K562 (cell line): ENCODE results near the gene ZKSCAN5. TPM values are rescaled to one million over a fixed set of nuclear protein-coding genes. Genes with fewer than 3 reads are reported as not detected.

Experiments
- BCL6 ChIP-seq: fragments of 250-450 bp; sonication (Bioruptor Pico); IDR thresholded peaks from 2 replicates; pipeline ENCODE4 v1.4.0; 2020
- CREM ChIP-seq: IDR thresholded peaks from 2 replicates; pipeline ENCODE4 v1.6.1; 2014; ENCODE audit warnings: antibody characterized with exemption, low read depth
- CUX1 ChIP-seq: fragments of 200-800 bp; sonication (Bioruptor generic); IDR thresholded peaks from 2 replicates; pipeline ENCODE4 v1.6.1; 2016; ENCODE audit warnings: missing genetic modification characterization, missing compliant biosample characterization
- EHMT2 ChIP-seq: fragments of 450-650 bp; IDR thresholded peaks from 2 replicates; pipeline ENCODE4 v1.6.1; 2018; ENCODE audit warnings: antibody characterized with exemption
- EP300 ChIP-seq: IDR thresholded peaks from 2 replicates; pipeline ENCODE4 v1.6.1; 2012; ENCODE audit warnings: low read length, improper control_type of control experiment
- ETV1 ChIP-seq: fragments of 450-650 bp; conservative IDR thresholded peaks from 2 replicates; pipeline ENCODE4 v1.6.1; 2016; ENCODE audit warnings: missing genetic modification characterization, control low read depth, low read depth, missing compliant biosample characterization
- FOXK2 ChIP-seq, 2 experiments: fragments of 450-650 bp; IDR thresholded peaks in 1 of 2; conservative IDR thresholded peaks in 1 of 2; 2 replicates each; pipeline ENCODE4 v1.6.1; 2016; ENCODE audit warnings: low read depth in 2 of 2, mild to moderate bottlenecking in 1 of 2
- GTF2F1 ChIP-seq: IDR thresholded peaks from 2 replicates; pipeline ENCODE4 v1.6.1; 2011; ENCODE audit warnings: low read depth, low read length, improper control_type of control experiment
- LEF1 ChIP-seq: fragments of 450-650 bp; IDR thresholded peaks from 2 replicates; pipeline ENCODE4 v1.6.1; 2016; ENCODE audit warnings: mild to moderate bottlenecking
- NCOA1 ChIP-seq: fragments of 450-650 bp; IDR thresholded peaks from 2 replicates; pipeline ENCODE4 v1.6.1; 2016; ENCODE audit warnings: low read depth
- POLR2A ChIP-seq: fragments of 450-650 bp; conservative IDR thresholded peaks from 2 replicates; pipeline ENCODE4 v1.6.1; 2016
- PURB ChIP-seq: sonication (generic); formaldehyde crosslinking; IDR thresholded peaks from 2 replicates; pipeline ENCODE4 v1.9.0; 2021; ENCODE audit warnings: low read depth, mild to moderate bottlenecking, missing genetic modification reagents
- RREB1 ChIP-seq: fragments of 250-450 bp; sonication (Bioruptor Pico); IDR thresholded peaks from 2 replicates; pipeline ENCODE4 v1.4.0; 2020
- RUNX1 ChIP-seq: sonication (generic); IDR thresholded peaks from 2 replicates; pipeline ENCODE4 v1.6.1; 2016; ENCODE audit warnings: antibody characterized with exemption, low read depth
- ZNF124 ChIP-seq: sonication (generic); formaldehyde crosslinking; IDR thresholded peaks from 2 replicates; pipeline ENCODE4 v1.8.1; 2022; ENCODE audit warnings: missing genetic modification reagents
- ZNF146 ChIP-seq: IDR thresholded peaks from one replicate; pipeline ENCODE4 v1.6.1; 2018; ENCODE audit warnings: missing compliant biosample characterization; ENCODE audit not compliant: unreplicated experiment
- ZNF197 ChIP-seq: fragments of 200-800 bp; sonication (Bioruptor generic); IDR thresholded peaks from 2 replicates; pipeline ENCODE4 v1.6.1; 2016; ENCODE audit warnings: low read depth, missing genetic modification characterization, missing compliant biosample characterization
- ZNF24 ChIP-seq: fragments of 450-650 bp; IDR thresholded peaks from 2 replicates; pipeline ENCODE4 v1.6.1; 2016
- ZNF280A ChIP-seq: fragments of 450-650 bp; IDR thresholded peaks from 2 replicates; pipeline ENCODE4 v1.6.1; 2018; ENCODE audit warnings: mild to moderate bottlenecking, low read depth; ENCODE audit not compliant: partially characterized antibody
- ZNF589 ChIP-seq: fragments of 200-800 bp; sonication (Bioruptor generic); IDR thresholded peaks from 2 replicates; pipeline ENCODE4 v1.6.1; 2016; ENCODE audit warnings: low read depth, missing genetic modification characterization, missing compliant biosample characterization
- polyA plus RNA-seq, 8 experiments: library from polyadenylated mRNA; depleted of rRNA in 4 of 8; stranded (reverse) in 5 of 8; unstranded in 3 of 8; fragments of >200 nt; fragmentation: Nextera tagmentation in 2 of 8; fragmentation: Illumina TruSeq in 1 of 8; extraction: Ambion mirVana in 2 of 8; extraction: Trizol in 1 of 8; gene quantifications; 2 replicates each; pipeline versions ENCODE4 v1.2.1 to v1.2.3, GENCODE V29; 2011 to 2014; ENCODE audit warnings: inconsistent platforms in 1 of 8, missing spikeins in 1 of 8
- total RNA-seq, 7 experiments: library from RNA; depleted of rRNA in 6 of 7; stranded (reverse); fragments of >200 nt in 6 of 7; fragmentation: Illumina TruSeq in 2 of 7; extraction: Trizol in 2 of 7; gene quantifications; 2 replicates each; pipeline versions ENCODE4 v1.2.1 to v1.2.3, GENCODE V29; 2011 to 2021; ENCODE audit warnings: low replicate concordance in 1 of 7

Gene ZKSCAN5
- total and polyA plus RNA-seq, 9 of the 15 experiments (the other 6 are each of a cell fraction or from before 2014, with no cell fraction given) = 4.2 to 19.0 (median 15.0) TPM

- TF ChIP-seq ZNF589 (CRISPR knock-in tag) = no peak
- peak in 1 of 2 experiments; percentile 7; a peak in 2 of 4 replicates for TF ChIP-seq FOXK2 (conservative IDR thresholded peaks at IDR 0.05 in 1 of 2, IDR thresholded peaks at IDR 0.05 in 1 of 2; ENCODE audit: low read depth in 2 of 2)
- TF ChIP-seq PURB = no peak
- no peak for TF ChIP-seq ZNF280A
- no peak for TF ChIP-seq ZNF124 (CRISPR knock-in tag)
- TF ChIP-seq LEF1 = no peak
- no peak for TF ChIP-seq NCOA1
- no peak for TF ChIP-seq GTF2F1
- no peak for TF ChIP-seq RUNX1
- TF ChIP-seq CUX1 (CRISPR knock-in tag) = no peak
- no peak for TF ChIP-seq EP300
- no peak for TF ChIP-seq BCL6 (CRISPR knock-in tag)
- 0 out of 2 replicates have a peak, but pooled peaks have one; percentile 14 for TF ChIP-seq EHMT2
- TF ChIP-seq POLR2A = no peak
- TF ChIP-seq ZNF146 (CRISPR knock-in tag) = no peak
- TF ChIP-seq CREM = no peak
- TF ChIP-seq ETV1 (tag) = no peak
- no peak for TF ChIP-seq ZNF24
- TF ChIP-seq RREB1 = no peak
- no peak for TF ChIP-seq ZNF197
Observed at GRCh38 chr7:99557940-99558305, 53.5 kb downstream of the ZKSCAN5 start (continued).
